ENCODE data around the gene S1PR4.

- no peak for TF ChIP-seq CTCF (IDR thresholded peaks at IDR 0.05; ENCODE audit: low read depth, low read length)
- TF ChIP-seq POLR2A (IDR thresholded peaks at IDR 0.05; ENCODE audit: extremely low read depth, insufficient read length), result no peak
Measured at GRCh38 chr19:3152419-3152780, 26.2 kb upstream of the S1PR4 start.

Measured in NB4 (cell line).